ENCODE data around the gene NDEL1.

Gene NDEL1

GRCh38 chr17:8473451-8474192 lies 37.9 kb downstream of the NDEL1 start:
- H3K4me3 ChIP-seq (replicated peaks; ENCODE audit: low read depth, low read length) = no peak overlapping the region
- TF ChIP-seq CTCF (IDR thresholded peaks at IDR 0.05; ENCODE audit: low read depth, low read length, missing control alignments) = no peak
- DNase-seq (ENCODE audit: extremely low read depth, low read depth) = no peak

GRCh38 chr17:8474826-8475225 lies 39.1 kb downstream of the NDEL1 start:
- no peak for TF ChIP-seq CTCF (IDR thresholded peaks at IDR 0.05; ENCODE audit: low read depth, low read length, missing control alignments)
- no peak for DNase-seq (ENCODE audit: extremely low read depth, low read depth)
- H3K4me3 ChIP-seq (replicated peaks; ENCODE audit: low read depth, low read length) = no peak overlapping the region

GRCh38 chr17:8475227-8475626 lies 39.5 kb downstream of the NDEL1 start:
- no peak overlapping the region for H3K4me3 ChIP-seq (replicated peaks; ENCODE audit: low read depth, low read length)
- no peak for TF ChIP-seq CTCF (IDR thresholded peaks at IDR 0.05; ENCODE audit: low read depth, low read length, missing control alignments)
- DNase-seq (ENCODE audit: extremely low read depth, low read depth) = no peak

DNA sequence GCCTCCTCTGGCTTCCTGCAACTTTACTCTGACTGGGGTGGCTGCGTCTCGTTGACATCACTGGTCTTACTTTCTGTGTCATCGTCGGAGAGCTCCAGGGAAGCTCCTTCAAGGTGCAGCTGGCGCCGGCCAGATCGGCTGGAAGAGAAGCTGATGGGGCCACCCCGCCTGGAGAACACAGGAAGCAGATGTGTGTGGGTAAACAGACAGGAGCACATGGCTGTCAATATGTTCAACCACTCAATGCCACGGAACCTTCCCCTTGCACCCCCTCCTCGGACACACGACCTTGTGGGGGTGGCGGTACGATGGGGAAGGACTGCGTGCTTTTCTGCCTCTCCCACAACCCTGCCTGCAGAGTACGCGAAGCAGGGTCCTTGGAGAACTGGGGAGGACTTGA lies 40.1 kb downstream of the NDEL1 start:
- no peak for DNase-seq (ENCODE audit: extremely low read depth, low read depth)
- H3K4me3 ChIP-seq (replicated peaks; ENCODE audit: low read depth, low read length) = no peak overlapping the region
- TF ChIP-seq CTCF (IDR thresholded peaks at IDR 0.05; ENCODE audit: low read depth, low read length, missing control alignments) = no peak

- no peak for TF ChIP-seq CTCF (IDR thresholded peaks at IDR 0.05; ENCODE audit: low read depth, low read length, missing control alignments)
Observed at GRCh38 chr17:8476741-8477140, 41.1 kb downstream of the NDEL1 start.

GRCh38 chr17:8477171-8477570 lies 41.5 kb downstream of the NDEL1 start:
- no peak overlapping the region for H3K4me3 ChIP-seq (replicated peaks; ENCODE audit: low read depth, low read length)
- DNase-seq (ENCODE audit: extremely low read depth, low read depth) = no peak
- no peak for TF ChIP-seq CTCF (IDR thresholded peaks at IDR 0.05; ENCODE audit: low read depth, low read length, missing control alignments)

More at GRCh38 chr17:8476741-8477140, 41.1 kb downstream of the NDEL1 start:
- H3K4me3 ChIP-seq (replicated peaks; ENCODE audit: low read depth, low read length) = no peak overlapping the region
- DNase-seq (ENCODE audit: extremely low read depth, low read depth) = no peak

Measured in HFF-Myc (cell line).